H7 (cell line): ENCODE data around the gene DPYSL4. TPM values are rescaled to one million over a fixed set of nuclear protein-coding genes. Genes with fewer than 3 reads are reported as not detected.

Experiments
- DNase-seq: peaks from one replicate; pipeline ENCODE4 v3.0.0; 2012
- H3K27me3 ChIP-seq: 2 replicates; pipeline ENCODE4 v1.6.0; 2011; ENCODE audit warnings: mild to moderate bottlenecking, low read length; ENCODE audit not compliant: control insufficient read depth, insufficient read depth
- H3K36me3 ChIP-seq: replicated peaks from 2 replicates; pipeline ENCODE4 v1.5.1; 2011; ENCODE audit warnings: low read length; ENCODE audit not compliant: control insufficient read depth, insufficient read depth
- H3K4me3 ChIP-seq: 2 replicates; pipeline ENCODE4 v1.5.1; 2011; ENCODE audit warnings: low read depth, mild to moderate bottlenecking, control low read depth, low read length, moderate library complexity; ENCODE audit not compliant: insufficient read depth
- total RNA-seq: library from RNA; depleted of rRNA; stranded (reverse); fragments of >200 nt; shearing (Covaris generic); gene quantifications from 2 replicates; pipeline ENCODE4 v1.2.3, GENCODE V29; 2014

DPYSL4 gene
- total RNA-seq, 1 experiment from 2014 or later, result 9.1 TPM

- no peaks in the 10 kb centered on the region for H3K36me3 ChIP-seq
- H3K27me3 ChIP-seq, result peaks cover 2% of the 10 kb centered on the region; the same call in 1 of the 2 replicates
- no peak overlapping the region for H3K4me3 ChIP-seq
- DNase-seq, result no peak
Measured at GRCh38 chr10:132165416-132165980, 21.2 kb upstream of the DPYSL4 start.

GRCh38 chr10:132166216-132166950 lies 20.4 kb upstream of the DPYSL4 start:
- DNase-seq, result no peak
- H3K4me3 ChIP-seq, result no peak overlapping the region

GRCh38 chr10:132167041-132167674 lies 19.6 kb upstream of the DPYSL4 start:
- Histone ChIP-seq H3K27me3 (peaks cover 2% of the 10 kb centered on the region; the same call in 1 of the 2 replicates), H3K4me3 (no peak overlapping the region), H3K36me3 (no peaks in the 10 kb centered on the region)
- no peak for DNase-seq

More at GRCh38 chr10:132166216-132166950, 20.4 kb upstream of the DPYSL4 start:
- Histone ChIP-seq H3K27me3 (peaks cover 2% of the 10 kb centered on the region; the same call in 1 of the 2 replicates), H3K36me3 (no peaks in the 10 kb centered on the region)

GRCh38 chr10:132167976-132168375 lies 18.8 kb upstream of the DPYSL4 start:
- H3K36me3 ChIP-seq, result no peaks in the 10 kb centered on the region
- H3K27me3 ChIP-seq, result no peaks in the 10 kb centered on the region; the same call in 1 of the 2 replicates
- no peak overlapping the region for H3K4me3 ChIP-seq
- no peak for DNase-seq

GRCh38 chr10:132168571-132169030 lies 18.1 kb upstream of the DPYSL4 start:
- no peak for DNase-seq
- Histone ChIP-seq H3K27me3 (no peaks in the 10 kb centered on the region; the same call in 1 of the 2 replicates), H3K36me3 (no peaks in the 10 kb centered on the region), H3K4me3 (no peak overlapping the region)

- DNase-seq, result no peak
- no peak overlapping the region for H3K4me3 ChIP-seq
- H3K27me3 ChIP-seq, result no peaks in the 10 kb centered on the region; the same call in 1 of the 2 replicates
- no peaks in the 10 kb centered on the region for H3K36me3 ChIP-seq
Measured at GRCh38 chr10:132169031-132169765, 17.6 kb upstream of the DPYSL4 start.

- DNase-seq, result no peak
- Histone ChIP-seq H3K27me3 (no peaks in the 10 kb centered on the region; the same call in 1 of the 2 replicates), H3K4me3 (no peak overlapping the region), H3K36me3 (no peaks in the 10 kb centered on the region)
Measured at GRCh38 chr10:132169766-132170560, 16.8 kb upstream of the DPYSL4 start.

GRCh38 chr10:132170561-132171361 lies 16.0 kb upstream of the DPYSL4 start:
- Histone ChIP-seq H3K4me3 (no peak overlapping the region), H3K27me3 (no peaks in the 10 kb centered on the region; the same call in 1 of the 2 replicates), H3K36me3 (no peaks in the 10 kb centered on the region)
- DNase-seq, result no peak

GRCh38 chr10:132172091-132173066 lies 14.4 kb upstream of the DPYSL4 start:
- no peak overlapping the region for H3K4me3 ChIP-seq
- H3K36me3 ChIP-seq, result no peaks in the 10 kb centered on the region
- H3K27me3 ChIP-seq, result peaks cover 2% of the 10 kb centered on the region; the same call in 1 of the 2 replicates
- DNase-seq, result no peak

- peaks cover 2% of the 10 kb centered on the region; the same call in 1 of the 2 replicates for H3K27me3 ChIP-seq
- no peak for DNase-seq
- H3K4me3 ChIP-seq, result no peak overlapping the region
Measured at GRCh38 chr10:132173185-132173584, 13.6 kb upstream of the DPYSL4 start.

GRCh38 chr10:132174237-132174636 lies 12.5 kb upstream of the DPYSL4 start:
- H3K4me3 ChIP-seq, result no peak overlapping the region
- DNase-seq, result no peak
- peaks cover 2% of the 10 kb centered on the region; the same call in 1 of the 2 replicates for H3K27me3 ChIP-seq
- H3K36me3 ChIP-seq, result no peaks in the 10 kb centered on the region

More at GRCh38 chr10:132173185-132173584, 13.6 kb upstream of the DPYSL4 start:
- H3K36me3 ChIP-seq, result no peaks in the 10 kb centered on the region

GRCh38 chr10:132175408-132175807 lies 11.3 kb upstream of the DPYSL4 start:
- H3K36me3 ChIP-seq, result no peaks in the 10 kb centered on the region
- no peak for DNase-seq
- no peak overlapping the region for H3K4me3 ChIP-seq
- peaks cover 2% of the 10 kb centered on the region; the same call in 1 of the 2 replicates for H3K27me3 ChIP-seq
